ENCODE measurements around the gene PDILT.

PDILT gene

GRCh38 chr16:20401066-20401465 is 3.5 kb downstream of the PDILT start:
- TF ChIP-seq CTCF (IDR thresholded peaks at IDR 0.05; ENCODE audit: low read depth, low read length, missing control alignments), result no peak
- Histone ChIP-seq H3K27ac (no peak overlapping the region), H3K36me3 (replicated peaks) (no peaks in the 10 kb centered on the region), H3K27me3 (replicated peaks) (no peaks in the 10 kb centered on the region), H3K4me3 (ENCODE audit: low read depth, low read length) (no peak overlapping the region)
- in situ Hi-C loops (cut with HindIII; ENCODE audit: low pct_ligation_motif_present, low sequenced_read_pairs), result no loop called here
- DNase-seq, result no peak

GRCh38 chr16:20399185-20399584 is 5.4 kb downstream of the PDILT start:
- no peak overlapping the region for H3K4me3 ChIP-seq (ENCODE audit: low read depth, low read length)
- H3K27me3 ChIP-seq (replicated peaks), result no peaks in the 10 kb centered on the region
- in situ Hi-C loops (cut with HindIII; ENCODE audit: low pct_ligation_motif_present, low sequenced_read_pairs), result loop anchor here (25.0 kb wide), 1 partner anchor 487 kb away; no protein-coding TSS in a partner anchor
- no peak for TF ChIP-seq CTCF (IDR thresholded peaks at IDR 0.05; ENCODE audit: low read depth, low read length, missing control alignments)
- DNase-seq, result no peak
- H3K27ac ChIP-seq, result no peak overlapping the region
- no peaks in the 10 kb centered on the region for H3K36me3 ChIP-seq (replicated peaks)

- no peak overlapping the region for H3K27ac ChIP-seq
- H3K27me3 ChIP-seq (replicated peaks), result no peaks in the 10 kb centered on the region
- in situ Hi-C loops (cut with HindIII; ENCODE audit: low pct_ligation_motif_present, low sequenced_read_pairs), result loop anchor here (25.0 kb wide), 1 partner anchor 486 kb away; no protein-coding TSS in a partner anchor
- H3K36me3 ChIP-seq (replicated peaks), result no peaks in the 10 kb centered on the region
- H3K4me3 ChIP-seq (ENCODE audit: low read depth, low read length), result no peak overlapping the region
- TF ChIP-seq CTCF (IDR thresholded peaks at IDR 0.05; ENCODE audit: low read depth, low read length, missing control alignments), result no peak
- no peak for DNase-seq
Measured at GRCh38 chr16:20398603-20399002, 5.9 kb downstream of the PDILT start.

GRCh38 chr16:20397468-20398074 is 7.0 kb downstream of the PDILT start:
- in situ Hi-C loops (cut with HindIII; ENCODE audit: low pct_ligation_motif_present, low sequenced_read_pairs), result loop anchor here (25.0 kb wide), 1 partner anchor 485 kb away; no protein-coding TSS in a partner anchor
- DNase-seq, result no peak
- no peak for TF ChIP-seq CTCF (IDR thresholded peaks at IDR 0.05; ENCODE audit: low read depth, low read length, missing control alignments)
- Histone ChIP-seq H3K36me3 (replicated peaks) (no peaks in the 10 kb centered on the region), H3K27ac (no peak overlapping the region), H3K4me3 (ENCODE audit: low read depth, low read length) (no peak overlapping the region), H3K27me3 (replicated peaks) (no peaks in the 10 kb centered on the region)

- Histone ChIP-seq H3K27me3 (replicated peaks) (no peaks in the 10 kb centered on the region), H3K27ac (no peak overlapping the region), H3K4me3 (ENCODE audit: low read depth, low read length) (no peak overlapping the region), H3K36me3 (replicated peaks) (no peaks in the 10 kb centered on the region)
- no peak for TF ChIP-seq CTCF (IDR thresholded peaks at IDR 0.05; ENCODE audit: low read depth, low read length, missing control alignments)
- in situ Hi-C loops (cut with HindIII; ENCODE audit: low pct_ligation_motif_present, low sequenced_read_pairs), result loop anchor here (25.0 kb wide), 1 partner anchor 485 kb away; no protein-coding TSS in a partner anchor
- DNase-seq, result no peak
Measured at GRCh38 chr16:20396846-20397467, 7.6 kb downstream of the PDILT start.
